Ishikawa (cell line): ENCODE results near the gene OR1J2.

Source experiments
- CEBPB ChIP-seq: IDR thresholded peaks from 2 replicates; pipeline ENCODE4 v1.6.1; 2012
- CREB1 ChIP-seq: IDR thresholded peaks from 2 replicates; pipeline ENCODE4 v1.6.1; 2012; ENCODE audit warnings: low read depth
- EGR1 ChIP-seq: IDR thresholded peaks from 2 replicates; pipeline ENCODE4 v1.6.1; 2012
- EP300 ChIP-seq: IDR thresholded peaks from 2 replicates; pipeline ENCODE4 v1.6.1; 2012; ENCODE audit warnings: borderline replicate concordance
- FOXM1 ChIP-seq: IDR thresholded peaks from 2 replicates; pipeline ENCODE4 v1.6.1; 2012; ENCODE audit warnings: low read depth, borderline replicate concordance
- MAX ChIP-seq: IDR thresholded peaks from 2 replicates; pipeline ENCODE4 v1.6.1; 2012
- NFIC ChIP-seq: IDR thresholded peaks from 2 replicates; pipeline ENCODE4 v1.6.1; 2012
- RAD21 ChIP-seq: IDR thresholded peaks from 2 replicates; pipeline ENCODE4 v1.6.1; 2012; ENCODE audit warnings: low read depth
- REST ChIP-seq: IDR thresholded peaks from 2 replicates; pipeline ENCODE4 v1.6.1; 2012; ENCODE audit warnings: low read depth, mild to moderate bottlenecking
- TAF1 ChIP-seq: IDR thresholded peaks from 2 replicates; pipeline ENCODE4 v1.6.1; 2012; ENCODE audit warnings: low read depth, mild to moderate bottlenecking
- TCF12 ChIP-seq: IDR thresholded peaks from 2 replicates; pipeline ENCODE4 v1.6.1; 2012; ENCODE audit warnings: low read depth
- TEAD4 ChIP-seq: IDR thresholded peaks from 2 replicates; pipeline ENCODE4 v1.6.1; 2012
- USF1 ChIP-seq: IDR thresholded peaks from 2 replicates; pipeline ENCODE4 v1.6.1; 2012
- YY1 ChIP-seq: IDR thresholded peaks from 2 replicates; pipeline ENCODE4 v1.6.1; 2012; ENCODE audit warnings: low read depth
- ZBTB7A ChIP-seq: IDR thresholded peaks from 2 replicates; pipeline ENCODE4 v1.6.1; 2012; ENCODE audit warnings: low read depth

Gene OR1J2

GRCh38 chr9:122498883-122499288, 11.7 kb upstream of the OR1J2 start:
- TF ChIP-seq RAD21 (peak; percentile 71), NFIC (no peak), FOXM1 (no peak), EP300 (no peak), MAX (no peak)

GRCh38 chr9:122506964-122507363, 3.6 kb upstream of the OR1J2 start:
- TF ChIP-seq CEBPB (no peak), REST (no peak), MAX (no peak), FOXM1 (no peak), CREB1 (no peak), TCF12 (no peak), YY1 (no peak), EP300 (no peak), ZBTB7A (no peak), NFIC (no peak), USF1 (no peak), TAF1 (no peak)

GRCh38 chr9:122518226-122518625, 7.6 kb downstream of the OR1J2 start:
- no peak for TF ChIP-seq EP300
- TF ChIP-seq USF1, result no peak
- no peak for TF ChIP-seq FOXM1
- no peak for TF ChIP-seq NFIC
- TF ChIP-seq RAD21, result no peak
- TF ChIP-seq MAX, result no peak
- no peak for TF ChIP-seq ZBTB7A
- TF ChIP-seq REST, result no peak
- TF ChIP-seq YY1, result no peak
- no peak for TF ChIP-seq CEBPB
- no peak for TF ChIP-seq EGR1
- TF ChIP-seq TCF12, result no peak
- no peak for TF ChIP-seq TEAD4
- no peak for TF ChIP-seq TAF1
- no peak for TF ChIP-seq CREB1

GRCh38 chr9:122518841-122519240, 8.2 kb downstream of the OR1J2 start, which contains the start of gene OR1J4:
TSS of gene OR1J4 (plus strand) at chr9:122519141. CDS start at chr9:122519141, 0 bp downstream.
- no peak for TF ChIP-seq MAX
- no peak for TF ChIP-seq EGR1
- no peak for TF ChIP-seq RAD21
- TF ChIP-seq CREB1, result no peak
- TF ChIP-seq REST, result no peak
- no peak for TF ChIP-seq CEBPB
- no peak for TF ChIP-seq TCF12
- TF ChIP-seq YY1, result no peak
- TF ChIP-seq TEAD4, result no peak
